Measurements from ENCODE around the gene CDK5RAP2.

The CDK5RAP2 gene

GRCh38 chr9:120366644-120367019 lies 213.3 kb downstream of the CDK5RAP2 start:
- peaks cover 21% of the 10 kb centered on the region for H3K36me3 Mint-ChIP-seq (ENCODE audit: low read depth)
- peaks cover 14% of the 10 kb centered on the region for H3K4me1 Mint-ChIP-seq
- peaks cover 21% of the 10 kb centered on the region for H3K9me3 Mint-ChIP-seq
- no peak overlapping the region for H3K4me3 Mint-ChIP-seq
- no peak for DNase-seq
- no peaks in the 10 kb centered on the region for H3K27me3 Mint-ChIP-seq (ENCODE audit: low read depth, poor library complexity)
- no peak overlapping the region for H3K27ac Mint-ChIP-seq
- no peak for TF ChIP-seq CTCF (IDR thresholded peaks at IDR 0.05)

- H3K4me3 Mint-ChIP-seq = no peak overlapping the region
- peaks cover 21% of the 10 kb centered on the region for H3K9me3 Mint-ChIP-seq
- no peak for TF ChIP-seq CTCF (IDR thresholded peaks at IDR 0.05)
- no peak for DNase-seq
- peaks cover 21% of the 10 kb centered on the region for H3K36me3 Mint-ChIP-seq (ENCODE audit: low read depth)
- peaks cover 14% of the 10 kb centered on the region for H3K4me1 Mint-ChIP-seq
- H3K27ac Mint-ChIP-seq = no peak overlapping the region
- H3K27me3 Mint-ChIP-seq (ENCODE audit: low read depth, poor library complexity) = no peaks in the 10 kb centered on the region
Observed at GRCh38 chr9:120365386-120365785, 214.6 kb downstream of the CDK5RAP2 start.

- Mint-ChIP-seq H3K4me1 (peaks cover 14% of the 10 kb centered on the region), H3K9me3 (peaks cover 21% of the 10 kb centered on the region), H3K27ac (no peak overlapping the region), H3K36me3 (ENCODE audit: low read depth) (peaks cover 21% of the 10 kb centered on the region), H3K4me3 (no peak overlapping the region), H3K27me3 (ENCODE audit: low read depth, poor library complexity) (no peaks in the 10 kb centered on the region)
- DNase-seq = no peak
- TF ChIP-seq CTCF (IDR thresholded peaks at IDR 0.05) = no peak
Observed at GRCh38 chr9:120363697-120364096, 216.3 kb downstream of the CDK5RAP2 start.

GRCh38 chr9:120362446-120362845 lies 217.5 kb downstream of the CDK5RAP2 start:
- DNase-seq = no peak

GRCh38 chr9:120361551-120361950 lies 218.4 kb downstream of the CDK5RAP2 start:
- DNase-seq = no peak
- peaks cover 18% of the 10 kb centered on the region for H3K4me1 Mint-ChIP-seq
- no peak overlapping the region for H3K4me3 Mint-ChIP-seq
- TF ChIP-seq CTCF (IDR thresholded peaks at IDR 0.05) = no peak
- H3K36me3 Mint-ChIP-seq (ENCODE audit: low read depth) = peaks cover 13% of the 10 kb centered on the region
- H3K27ac Mint-ChIP-seq = no peak overlapping the region
- H3K27me3 Mint-ChIP-seq (ENCODE audit: low read depth, poor library complexity) = no peaks in the 10 kb centered on the region
- peaks cover 17% of the 10 kb centered on the region for H3K9me3 Mint-ChIP-seq

More at GRCh38 chr9:120362446-120362845, 217.5 kb downstream of the CDK5RAP2 start:
- Mint-ChIP-seq H3K4me3 (no peak overlapping the region), H3K27me3 (ENCODE audit: low read depth, poor library complexity) (no peaks in the 10 kb centered on the region), H3K27ac (no peak overlapping the region), H3K36me3 (ENCODE audit: low read depth) (peaks cover 17% of the 10 kb centered on the region), H3K9me3 (peaks cover 21% of the 10 kb centered on the region), H3K4me1 (peaks cover 14% of the 10 kb centered on the region)
- no peak for TF ChIP-seq CTCF (IDR thresholded peaks at IDR 0.05)

GRCh38 chr9:120360510-120360909 lies 219.5 kb downstream of the CDK5RAP2 start:
- no peak overlapping the region for H3K27ac Mint-ChIP-seq
- no peak for TF ChIP-seq CTCF (IDR thresholded peaks at IDR 0.05)
- peaks cover 24% of the 10 kb centered on the region for H3K4me1 Mint-ChIP-seq
- peaks cover 21% of the 10 kb centered on the region for H3K36me3 Mint-ChIP-seq (ENCODE audit: low read depth)
- H3K4me3 Mint-ChIP-seq = no peak overlapping the region
- peaks cover 3% of the 10 kb centered on the region for H3K27me3 Mint-ChIP-seq (ENCODE audit: low read depth, poor library complexity)
- H3K9me3 Mint-ChIP-seq = peaks cover 25% of the 10 kb centered on the region
- DNase-seq = no peak
